ENCODE results near the gene KRTAP12-2.

Gene KRTAP12-2

DNA sequence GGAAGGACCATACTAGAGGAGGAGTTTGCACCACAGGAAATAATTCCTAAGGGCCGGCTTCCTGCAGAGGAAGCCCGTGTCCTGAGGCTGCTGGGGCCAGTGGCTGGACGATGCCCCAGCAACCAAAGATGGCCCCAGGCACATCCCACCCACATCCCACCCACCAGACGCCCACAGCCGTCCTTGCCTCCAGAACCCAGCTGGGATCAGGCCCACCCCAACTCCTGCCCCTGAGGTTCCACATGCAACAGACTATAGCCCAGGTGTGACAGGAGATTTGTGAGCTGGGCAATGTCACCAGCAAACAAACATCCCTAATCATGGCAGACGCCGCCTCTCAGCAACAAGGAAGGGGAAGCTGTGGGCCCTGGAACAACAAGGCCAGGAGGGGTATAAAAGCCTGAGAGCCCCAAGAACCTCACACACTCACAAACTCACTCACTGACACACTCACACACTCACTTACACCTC, 40.0 kb downstream of the KRTAP12-2 start, which contains the start of gene KRTAP10-9:
Gene KRTAP10-9 (plus strand): TSS at position 421 of the 471 bp plus-strand sequence. CDS start 79 bp downstream, outside the sequence.
- Histone ChIP-seq H3K4me1 (no peaks in the 10 kb centered on the region), H3K27me3 (peaks cover 0 to 27% of the 10 kb centered on the region in 2 donors), H3K9me3 (peaks cover 10 to 37% (median 17%) of the 10 kb centered on the region in 3 donors), H3K27ac (no peak within 1 kb of the TSS), H3K36me3 (no peaks in the 10 kb centered on the region), H3K4me3 (no peak within 1 kb of the TSS)
- TF ChIP-seq, protein P1, sequence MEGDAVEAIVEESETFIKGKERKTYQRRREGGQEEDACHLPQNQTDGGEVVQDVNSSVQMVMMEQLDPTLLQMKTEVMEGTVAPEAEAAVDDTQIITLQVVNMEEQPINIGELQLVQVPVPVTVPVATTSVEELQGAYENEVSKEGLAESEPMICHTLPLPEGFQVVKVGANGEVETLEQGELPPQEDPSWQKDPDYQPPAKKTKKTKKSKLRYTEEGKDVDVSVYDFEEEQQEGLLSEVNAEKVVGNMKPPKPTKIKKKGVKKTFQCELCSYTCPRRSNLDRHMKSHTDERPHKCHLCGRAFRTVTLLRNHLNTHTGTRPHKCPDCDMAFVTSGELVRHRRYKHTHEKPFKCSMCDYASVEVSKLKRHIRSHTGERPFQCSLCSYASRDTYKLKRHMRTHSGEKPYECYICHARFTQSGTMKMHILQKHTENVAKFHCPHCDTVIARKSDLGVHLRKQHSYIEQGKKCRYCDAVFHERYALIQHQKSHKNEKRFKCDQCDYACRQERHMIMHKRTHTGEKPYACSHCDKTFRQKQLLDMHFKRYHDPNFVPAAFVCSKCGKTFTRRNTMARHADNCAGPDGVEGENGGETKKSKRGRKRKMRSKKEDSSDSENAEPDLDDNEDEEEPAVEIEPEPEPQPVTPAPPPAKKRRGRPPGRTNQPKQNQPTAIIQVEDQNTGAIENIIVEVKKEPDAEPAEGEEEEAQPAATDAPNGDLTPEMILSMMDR (IDR thresholded peaks at IDR 0.05), result no peak
- intact Hi-C loops (cut with DNase I; ENCODE audit: low total_unique reads), result no loop called here
- no peak for DNase-seq

DNA sequence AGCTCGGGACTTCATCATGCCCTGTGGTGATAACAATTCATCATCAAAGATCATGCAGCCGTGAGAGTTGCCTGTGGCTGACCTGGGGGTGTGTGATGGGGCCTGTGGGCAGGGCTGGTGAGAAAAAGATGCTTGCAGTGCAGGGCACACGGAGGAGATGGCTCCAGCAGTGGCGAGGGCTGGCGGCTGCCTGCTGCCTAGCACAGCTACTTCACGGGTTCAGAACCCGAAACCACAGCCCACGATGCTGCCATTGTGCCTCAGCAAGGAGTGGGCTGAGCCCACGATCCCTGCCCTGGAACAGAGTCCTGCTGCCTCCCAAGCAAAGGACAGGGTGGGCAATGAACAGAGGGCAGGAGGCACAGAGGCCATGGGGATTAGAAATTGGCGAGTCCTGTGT, 40.5 kb downstream of the KRTAP12-2 start:
- Histone ChIP-seq H3K4me1 (no peaks in the 10 kb centered on the region), H3K27me3 (peaks cover 0 to 27% of the 10 kb centered on the region in 2 donors), H3K9me3 (peaks cover 7 to 33% (median 14%) of the 10 kb centered on the region in 3 donors), H3K27ac (no peak overlapping the region), H3K4me3 (no peak overlapping the region), H3K36me3 (no peaks in the 10 kb centered on the region)
- intact Hi-C loops (cut with DNase I; ENCODE audit: low total_unique reads), result no loop called here
- DNase-seq, result no peak
- TF ChIP-seq, protein P1 (IDR thresholded peaks at IDR 0.05), result no peak

DNA sequence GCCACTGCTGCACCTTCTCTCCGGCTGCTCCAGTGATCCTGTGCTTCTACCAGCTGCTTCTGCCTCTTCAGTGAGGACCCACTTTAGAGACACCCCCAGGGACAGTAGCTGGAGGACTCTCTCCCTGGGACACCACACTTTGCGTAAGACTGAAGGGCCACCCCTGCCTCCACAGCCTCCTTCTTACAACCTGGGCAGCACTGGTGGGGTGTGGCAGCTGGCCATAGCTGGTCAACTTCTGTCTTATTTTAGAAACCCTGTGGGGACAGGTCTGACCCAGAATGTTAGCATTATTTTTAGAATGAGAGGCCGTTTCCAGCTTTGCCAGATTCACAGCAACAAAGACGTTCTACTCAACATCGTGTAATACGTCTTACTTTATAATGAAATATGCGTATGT, 41.0 kb downstream of the KRTAP12-2 start:
- intact Hi-C loops (cut with DNase I; ENCODE audit: low total_unique reads), result no loop called here
- Histone ChIP-seq H3K36me3 (no peaks in the 10 kb centered on the region), H3K4me1 (no peaks in the 10 kb centered on the region), H3K4me3 (no peak overlapping the region), H3K27me3 (peaks cover 0 to 27% of the 10 kb centered on the region in 2 donors), H3K27ac (no peak overlapping the region), H3K9me3 (peaks cover 3 to 28% (median 9%) of the 10 kb centered on the region in 3 donors)
- DNase-seq, result no peak
- TF ChIP-seq, protein P1 (IDR thresholded peaks at IDR 0.05), result no peak

DNA sequence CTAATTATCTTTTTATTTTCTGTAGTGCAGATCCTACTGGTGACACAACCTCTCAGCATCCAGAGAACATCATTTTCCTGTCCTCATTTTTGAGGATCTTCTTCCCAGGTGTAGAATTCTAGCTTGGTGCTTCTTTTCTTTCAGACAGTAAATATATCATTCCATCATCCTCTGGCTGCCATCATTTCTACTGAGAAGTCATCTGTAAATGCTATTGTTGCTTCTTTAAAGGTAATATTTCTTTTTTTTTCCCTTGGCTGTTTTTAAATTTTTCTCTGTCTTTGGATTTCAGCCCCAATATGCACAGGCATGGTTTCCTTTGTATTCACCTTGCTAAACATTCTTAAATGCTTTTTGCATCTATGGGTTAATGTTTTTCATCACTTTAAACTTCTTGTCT, 43.2 kb downstream of the KRTAP12-2 start:
- Histone ChIP-seq H3K4me3 (no peak overlapping the region), H3K27ac (no peak overlapping the region), H3K36me3 (no peaks in the 10 kb centered on the region), H3K27me3 (peaks cover 0 to 21% of the 10 kb centered on the region in 2 donors), H3K4me1 (no peaks in the 10 kb centered on the region), H3K9me3 (peaks cover 0 to 23% (median 3%) of the 10 kb centered on the region in 3 donors)
- intact Hi-C loops (cut with DNase I; ENCODE audit: low total_unique reads), result no loop called here
- TF ChIP-seq, protein P1 (IDR thresholded peaks at IDR 0.05), result no peak
- no peak for DNase-seq

DNA sequence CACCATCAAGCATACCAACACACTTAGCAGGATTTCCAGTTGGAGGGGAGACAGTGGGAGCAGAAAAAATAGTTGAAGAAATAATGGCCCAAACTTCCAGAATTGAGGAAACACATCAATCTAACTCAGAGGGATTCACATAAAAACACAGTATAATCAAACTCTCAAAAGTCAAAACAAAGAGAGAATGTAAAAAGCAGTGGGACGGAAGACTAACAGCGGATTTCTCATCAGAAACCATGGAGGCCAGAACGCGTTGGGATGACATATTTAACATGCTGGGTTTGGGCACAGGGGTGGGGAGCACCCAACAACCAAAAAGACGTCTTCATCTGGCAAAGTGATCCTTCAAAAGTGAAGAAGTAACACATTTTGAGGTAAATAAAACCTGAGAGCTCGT, 46.8 kb downstream of the KRTAP12-2 start:
- intact Hi-C loops (cut with DNase I; ENCODE audit: low total_unique reads), result no loop called here
- H3K27me3 ChIP-seq, result peaks cover 0 to 13% of the 10 kb centered on the region in 2 donors

More for the DNA sequence above, 46.8 kb downstream of the KRTAP12-2 start:
- TF ChIP-seq, protein P1 (IDR thresholded peaks at IDR 0.05), result no peak
- DNase-seq, result no peak
- H3K9me3 ChIP-seq, result peaks cover 0 to 23% (median 3%) of the 10 kb centered on the region in 3 donors
- no peak overlapping the region for H3K4me3 ChIP-seq
- no peak overlapping the region for H3K27ac ChIP-seq
- H3K36me3 ChIP-seq, result no peaks in the 10 kb centered on the region
- H3K4me1 ChIP-seq, result no peaks in the 10 kb centered on the region

Data from tibial artery (tissue), 4 donors.